Keratinocyte (primary cell): ENCODE measurements around the gene KANSL2. TPM values are rescaled to one million over a fixed set of nuclear protein-coding genes. Genes with fewer than 3 reads are reported as not detected.
"Not testable (repeated sequence)": the region's sequence is repeated elsewhere in the genome, so short reads cannot be mapped to it uniquely, and the experiment has no call there.

Experiments
- DNase-seq: peaks from one replicate; pipeline ENCODE4 v3.0.0-alpha.2; 2011; ENCODE audit warnings: low read depth, missing footprints, low spot score
- FAIRE-seq: peaks from 2 replicates; lab custom pipeline; 2011; peaks lifted over from hg19 to GRCh38; lab: Jason Lieb, UNC
- H2AFZ ChIP-seq: 2 replicates; pipeline ENCODE4 v1.6.0; 2012; ENCODE audit warnings: low read length, control low read depth, inconsistent platforms; ENCODE audit not compliant: control insufficient read depth
- H3K27ac ChIP-seq: 2 replicates; pipeline ENCODE4 v1.5.1; 2011; ENCODE audit warnings: low read length; ENCODE audit not compliant: control insufficient read depth, insufficient read depth
- H3K27me3 ChIP-seq: 3 replicates; pipeline ENCODE4 v1.6.0; 2011; ENCODE audit warnings: low read length; ENCODE audit not compliant: control insufficient read depth, insufficient read depth; ENCODE audit errors: extremely low read depth
- H3K36me3 ChIP-seq, 2 experiments: 2 replicates in 1 of 2; 3 replicates in 1 of 2; pipeline ENCODE4 v1.5.1; 2011; ENCODE audit warnings: low read length in 2 of 2, mild to moderate bottlenecking in 1 of 2; ENCODE audit not compliant: control insufficient read depth in 2 of 2, insufficient read depth in 2 of 2; ENCODE audit errors: extremely low read depth in 1 of 2
- H3K4me1 ChIP-seq: 3 replicates; pipeline ENCODE4 v1.5.1; 2011; ENCODE audit warnings: low read length; ENCODE audit not compliant: control insufficient read depth, insufficient read depth; ENCODE audit errors: extremely low read depth
- H3K4me2 ChIP-seq: 3 replicates; pipeline ENCODE4 v1.6.0; 2011; ENCODE audit warnings: low read depth, low read length; ENCODE audit not compliant: control insufficient read depth, insufficient read depth; ENCODE audit errors: extremely low read depth
- H3K4me3 ChIP-seq, 3 experiments: fragments of 200-600 bp in 1 of 3; sonication (generic) in 1 of 3; 2 replicates in 2 of 3; 3 replicates in 1 of 3; pipeline ENCODE4 v1.5.1; 2011 to 2016; ENCODE audit warnings: low read length in 3 of 3, mild to moderate bottlenecking in 3 of 3, control low read depth in 2 of 3, inconsistent platforms in 1 of 3, low read depth in 1 of 3, mixed read lengths in 1 of 3, mixed run types in 1 of 3, moderate library complexity in 1 of 3; ENCODE audit not compliant: control insufficient read depth in 2 of 3, insufficient read depth in 2 of 3; ENCODE audit errors: extremely low read depth in 1 of 3
- H3K79me2 ChIP-seq: 2 replicates; pipeline ENCODE4 v1.6.0; 2012; ENCODE audit warnings: low read length; ENCODE audit not compliant: control insufficient read depth, insufficient read depth
- H3K9ac ChIP-seq: 3 replicates; pipeline ENCODE4 v1.6.0; 2011; ENCODE audit warnings: low read length; ENCODE audit not compliant: control insufficient read depth, insufficient read depth; ENCODE audit errors: extremely low read depth
- H3K9me1 ChIP-seq: 3 replicates; pipeline ENCODE4 v1.6.0; 2011; ENCODE audit warnings: low read length; ENCODE audit not compliant: control insufficient read depth, insufficient read depth; ENCODE audit errors: extremely low read depth
- H3K9me3 ChIP-seq: 2 replicates; pipeline ENCODE4 v1.5.1; 2012; ENCODE audit warnings: low read depth, low read length; ENCODE audit not compliant: control insufficient read depth
- H4K20me1 ChIP-seq: 3 replicates; pipeline ENCODE4 v1.6.0; 2011; ENCODE audit warnings: low read length; ENCODE audit not compliant: control insufficient read depth, insufficient read depth; ENCODE audit errors: extremely low read depth
- CTCF ChIP-seq, 3 experiments: IDR thresholded peaks in 1 of 3; conservative IDR thresholded peaks in 1 of 3; optimal IDR thresholded peaks in 1 of 3; 2 replicates in 2 of 3; 3 replicates in 1 of 3; pipeline versions ENCODE3 to v1.5.1; 2011; ENCODE audit warnings: low read length in 3 of 3, mild to moderate bottlenecking in 3 of 3, moderate library complexity in 2 of 3, control low read depth in 1 of 3, inconsistent platforms in 1 of 3; ENCODE audit not compliant: insufficient read depth in 2 of 3; ENCODE audit errors: extremely low read depth in 1 of 3
- EZH2 ChIP-seq: IDR thresholded peaks from one replicate; pipeline ENCODE4 v1.6.1; 2012; ENCODE audit warnings: inconsistent platforms, mild to moderate bottlenecking, low read length, moderate library complexity
- dilution Hi-C: fragments of 300-500 bp; cut with MboI; formaldehyde crosslinking; loops from one replicate; pipeline ENCODE4 v1.7.0; 2020; ENCODE audit warnings: low sequenced_read_pairs; ENCODE audit not compliant: extremely low pct_ligation_motif_present
- polyA minus RNA-seq, 3 experiments: library from RNA; depleted of rRNA, polyadenylated mRNA; stranded (reverse); fragments of >200 nt; gene quantifications; 1 replicate in 1 of 3; 2 replicates in 1 of 3; 3 replicates in 1 of 3; pipeline ENCODE4 v1.2.3, GENCODE V29; 2011
- polyA plus RNA-seq, 5 experiments: library from polyadenylated mRNA; depleted of rRNA in 3 of 5; stranded (reverse) in 3 of 5; stranded (forward) in 1 of 5; unstranded in 1 of 5; fragments of >200 nt; gene quantifications; 1 replicate in 1 of 5; 2 replicates in 3 of 5; 3 replicates in 1 of 5; pipeline versions ENCODE4 v1.2.1 to v1.2.3, GENCODE V29; 2011 to 2012; ENCODE audit warnings: missing spikeins in 2 of 5, low read depth in 1 of 5, low replicate concordance in 1 of 5

Gene KANSL2
- polyA plus RNA-seq, result 36.1 to 42.8 TPM (median 37.8 TPM) in 3 replicates
- 18.7 TPM for polyA plus RNA-seq (2011; ENCODE audit: low read depth)
- 25.9 and 33.5 TPM in 2 replicates for polyA plus RNA-seq (2011; cell fraction: cytosol; rRNA removed)
- polyA plus RNA-seq (2011; cell fraction: nucleus; rRNA removed), result 66.0 and 78.3 TPM in 2 replicates
- 23.1 and 26.0 TPM in 2 replicates for polyA plus RNA-seq (2012; ENCODE audit: low replicate concordance)
- polyA minus RNA-seq, result 32.1 to 46.3 TPM (median 39.7 TPM) in 3 replicates
- polyA minus RNA-seq (2011; cell fraction: cytosol; rRNA and poly(A)+ RNA removed), result 27.8 TPM
- polyA minus RNA-seq (2011; cell fraction: nucleus; rRNA and poly(A)+ RNA removed), result 32.3 and 46.6 TPM in 2 replicates

DNA sequence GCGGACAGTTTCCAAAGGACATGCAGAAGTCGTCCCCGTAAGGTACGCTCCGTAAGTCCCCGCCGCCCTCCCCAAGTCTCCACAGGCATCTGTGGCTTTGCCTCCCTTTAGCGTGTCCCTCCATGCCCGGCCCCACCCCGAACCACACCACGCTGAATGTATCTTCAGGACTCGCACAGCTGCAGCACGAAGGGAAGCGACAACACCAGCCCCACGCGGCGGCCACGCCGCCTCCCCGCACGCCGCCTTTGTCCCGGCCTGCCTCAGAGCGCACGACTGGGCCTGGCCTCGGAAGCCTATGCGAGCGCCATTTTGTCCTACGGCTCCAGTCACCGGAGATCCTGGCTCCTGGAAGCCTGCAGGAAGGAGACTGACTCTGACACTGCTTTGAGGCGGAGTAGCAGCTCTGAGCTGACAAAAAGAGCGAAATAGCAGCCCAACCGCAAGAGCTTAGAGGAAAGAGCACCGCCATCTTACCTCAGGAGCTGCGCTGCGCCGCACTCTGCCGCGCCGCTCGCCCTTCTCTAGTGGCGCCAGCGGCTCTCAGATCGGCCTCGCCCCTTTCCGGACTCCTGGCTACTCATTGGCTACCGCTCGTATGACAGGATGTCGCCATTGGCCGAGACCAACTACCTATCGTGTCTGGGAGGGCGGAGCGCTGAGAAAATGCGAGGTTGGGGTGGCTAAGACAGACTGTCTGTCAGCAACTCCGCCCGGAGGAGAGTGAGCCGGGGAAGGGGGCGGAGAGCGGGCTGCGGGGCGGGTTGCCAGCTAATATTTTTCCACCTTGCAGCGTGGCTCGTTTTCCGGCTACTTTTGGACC lies at the start of gene KANSL2:
Gene KANSL2, minus strand, starts transcription at position 529 of the 823 bp plus-strand sequence. CDS start 606 bp downstream, outside the sequence.
- FAIRE-seq, result peak; percentile 60
- H3K9me3 ChIP-seq, result no peaks in the 10 kb centered on the region
- H3K79me2 ChIP-seq, result peaks cover 49% of the 10 kb centered on the region
- peak within 1 kb of the TSS; percentile 99 for H3K9ac ChIP-seq
- H2AFZ ChIP-seq, result peak within 1 kb of the TSS; percentile 97
- peaks cover 9% of the 10 kb centered on the region for H4K20me1 ChIP-seq
- H3K36me3 ChIP-seq, result peaks cover 14 to 23% of the 10 kb centered on the region in 2 experiments
- H3K27ac ChIP-seq, result peak within 1 kb of the TSS; percentile 97
- peaks cover 2% of the 10 kb centered on the region for H3K9me1 ChIP-seq
- peak within 1 kb of the TSS; percentile 67 to 98 (median 85) for H3K4me3 ChIP-seq
- peak; percentile 91 for DNase-seq
- dilution Hi-C loops, result no loop called here
- H3K27me3 ChIP-seq, result no peaks in the 10 kb centered on the region
- peaks cover 24% of the 10 kb centered on the region for H3K4me1 ChIP-seq
- no peak for TF ChIP-seq CTCF (optimal IDR thresholded peaks at IDR 0.05 in 1 of 3, IDR thresholded peaks at IDR 0.05 in 1 of 3, conservative IDR thresholded peaks at IDR 0.05 in 1 of 3; ENCODE audit: extremely low read depth in 1 of 3, insufficient read depth in 2 of 3, low read length in 3 of 3)
- no peak for TF ChIP-seq EZH2
- peak within 1 kb of the TSS; percentile 96 for H3K4me2 ChIP-seq

GRCh38 chr12:48728807-48729206 lies 46.8 kb upstream of the KANSL2 start:
- Histone ChIP-seq H3K9me1 (no peaks in the 10 kb centered on the region), H3K4me2 (no peak overlapping the region), H3K4me1 (no peaks in the 10 kb centered on the region), H3K4me3 (no peak overlapping the region), H3K36me3 (no peaks in the 10 kb centered on the region), H3K79me2 (no peaks in the 10 kb centered on the region), H3K9me3 (no peaks in the 10 kb centered on the region), H2AFZ (no peak overlapping the region), H3K9ac (no peak overlapping the region), H3K27ac (no peak overlapping the region), H3K27me3 (no peaks in the 10 kb centered on the region), H4K20me1 (no peaks in the 10 kb centered on the region)
- dilution Hi-C loops, result no loop called here
- TF ChIP-seq CTCF (optimal IDR thresholded peaks at IDR 0.05 in 1 of 3, IDR thresholded peaks at IDR 0.05 in 1 of 3, conservative IDR thresholded peaks at IDR 0.05 in 1 of 3; ENCODE audit: extremely low read depth in 1 of 3, insufficient read depth in 2 of 3, low read length in 3 of 3) (no peak), EZH2 (no peak)
- FAIRE-seq (no peak), DNase-seq (no peak)

DNA sequence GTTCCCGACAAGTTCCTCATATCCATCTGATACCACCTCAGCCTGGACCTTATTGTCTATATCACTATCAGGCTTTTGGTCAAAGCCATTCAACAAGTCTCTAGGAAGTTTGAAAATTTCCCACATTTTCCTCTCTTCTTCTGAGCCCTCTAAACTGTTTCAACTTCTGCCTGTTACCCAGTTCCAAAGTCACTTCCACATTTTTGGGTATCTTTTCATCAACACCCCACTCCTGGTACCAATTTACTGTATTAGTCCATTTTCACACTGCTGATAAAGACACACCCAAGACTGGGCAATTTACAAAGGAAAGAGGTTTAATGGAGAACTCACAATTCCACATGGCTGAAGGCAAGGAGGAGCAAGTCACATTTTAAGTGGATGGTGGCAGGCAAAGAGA lies 38.7 kb upstream of the KANSL2 start:
- H3K36me3 ChIP-seq, H4K20me1 ChIP-seq, dilution Hi-C loops, H3K4me1 ChIP-seq, H3K79me2 ChIP-seq, FAIRE-seq, H3K4me3 ChIP-seq, DNase-seq, H3K9me3 ChIP-seq, H3K4me2 ChIP-seq, H3K9me1 ChIP-seq, H2AFZ ChIP-seq, H3K27ac ChIP-seq, H3K9ac ChIP-seq, H3K27me3 ChIP-seq: not testable (repeated sequence)
